Measurements from ENCODE around the gene CNTRL.

DNA sequence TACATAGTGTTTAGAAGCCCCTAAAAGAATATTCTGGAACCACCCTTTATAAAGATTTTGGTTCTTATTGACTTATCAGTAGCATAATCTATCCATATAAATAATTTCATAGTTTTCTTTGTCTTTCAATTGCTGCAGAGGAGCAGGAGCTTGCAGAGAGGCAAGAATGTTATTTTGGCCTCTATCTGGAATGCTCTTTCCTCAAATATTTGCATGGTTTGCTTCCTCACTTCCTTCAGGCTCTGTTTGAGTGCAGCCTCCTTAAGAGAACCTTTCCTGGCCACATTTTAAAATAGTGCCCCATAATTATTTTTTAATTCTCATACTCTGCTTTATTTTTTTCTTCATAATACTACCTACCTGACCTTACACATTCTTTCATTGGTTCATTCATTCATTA is 26.1 kb upstream of the CNTRL start:
- TF ChIP-seq, protein P1, sequence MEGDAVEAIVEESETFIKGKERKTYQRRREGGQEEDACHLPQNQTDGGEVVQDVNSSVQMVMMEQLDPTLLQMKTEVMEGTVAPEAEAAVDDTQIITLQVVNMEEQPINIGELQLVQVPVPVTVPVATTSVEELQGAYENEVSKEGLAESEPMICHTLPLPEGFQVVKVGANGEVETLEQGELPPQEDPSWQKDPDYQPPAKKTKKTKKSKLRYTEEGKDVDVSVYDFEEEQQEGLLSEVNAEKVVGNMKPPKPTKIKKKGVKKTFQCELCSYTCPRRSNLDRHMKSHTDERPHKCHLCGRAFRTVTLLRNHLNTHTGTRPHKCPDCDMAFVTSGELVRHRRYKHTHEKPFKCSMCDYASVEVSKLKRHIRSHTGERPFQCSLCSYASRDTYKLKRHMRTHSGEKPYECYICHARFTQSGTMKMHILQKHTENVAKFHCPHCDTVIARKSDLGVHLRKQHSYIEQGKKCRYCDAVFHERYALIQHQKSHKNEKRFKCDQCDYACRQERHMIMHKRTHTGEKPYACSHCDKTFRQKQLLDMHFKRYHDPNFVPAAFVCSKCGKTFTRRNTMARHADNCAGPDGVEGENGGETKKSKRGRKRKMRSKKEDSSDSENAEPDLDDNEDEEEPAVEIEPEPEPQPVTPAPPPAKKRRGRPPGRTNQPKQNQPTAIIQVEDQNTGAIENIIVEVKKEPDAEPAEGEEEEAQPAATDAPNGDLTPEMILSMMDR (IDR thresholded peaks at IDR 0.05) = no peak
- no peak for TF ChIP-seq POLR2A (IDR thresholded peaks at IDR 0.05)

All from tibial nerve (tissue), 3 donors.